Testis (tissue), 2 donors: Measurements from ENCODE around the gene TRIP4.
A peak's percentile ranks its signal among the peaks of the same experiment; 100 is the strongest.

Experiments
- POLR2A ChIP-seq: fragments of 450-650 bp; IDR thresholded peaks from one replicate; pipeline ENCODE4 v1.6.1; 2017; ENCODE audit warnings: antibody characterized with exemption, mild to moderate bottlenecking, moderate library complexity
- TF ChIP-seq, protein P1 (sequence below), 3 experiments: fragments of 450-650 bp in 2 of 3; fragments of 200-600 bp in 1 of 3; sonication (generic) in 1 of 3; IDR thresholded peaks; one replicate each; pipeline ENCODE4 v1.5.1; 2016 to 2019; ENCODE audit warnings: antibody characterized with exemption in 3 of 3, mild to moderate bottlenecking in 2 of 3, moderate library complexity in 1 of 3

GRCh38 chr15:64426845-64427465 lies 39.3 kb downstream of the TRIP4 start:
- TF ChIP-seq, protein P1, sequence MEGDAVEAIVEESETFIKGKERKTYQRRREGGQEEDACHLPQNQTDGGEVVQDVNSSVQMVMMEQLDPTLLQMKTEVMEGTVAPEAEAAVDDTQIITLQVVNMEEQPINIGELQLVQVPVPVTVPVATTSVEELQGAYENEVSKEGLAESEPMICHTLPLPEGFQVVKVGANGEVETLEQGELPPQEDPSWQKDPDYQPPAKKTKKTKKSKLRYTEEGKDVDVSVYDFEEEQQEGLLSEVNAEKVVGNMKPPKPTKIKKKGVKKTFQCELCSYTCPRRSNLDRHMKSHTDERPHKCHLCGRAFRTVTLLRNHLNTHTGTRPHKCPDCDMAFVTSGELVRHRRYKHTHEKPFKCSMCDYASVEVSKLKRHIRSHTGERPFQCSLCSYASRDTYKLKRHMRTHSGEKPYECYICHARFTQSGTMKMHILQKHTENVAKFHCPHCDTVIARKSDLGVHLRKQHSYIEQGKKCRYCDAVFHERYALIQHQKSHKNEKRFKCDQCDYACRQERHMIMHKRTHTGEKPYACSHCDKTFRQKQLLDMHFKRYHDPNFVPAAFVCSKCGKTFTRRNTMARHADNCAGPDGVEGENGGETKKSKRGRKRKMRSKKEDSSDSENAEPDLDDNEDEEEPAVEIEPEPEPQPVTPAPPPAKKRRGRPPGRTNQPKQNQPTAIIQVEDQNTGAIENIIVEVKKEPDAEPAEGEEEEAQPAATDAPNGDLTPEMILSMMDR (IDR thresholded peaks at IDR 0.05): peak in 1 of 3 experiments; percentile 27
- no peak for TF ChIP-seq POLR2A
